HCT116 (cell line): ENCODE measurements around the gene ANXA10. TPM values are rescaled to one million over a fixed set of nuclear protein-coding genes. Genes with fewer than 3 reads are reported as not detected.

Experiments used
- total RNA-seq: library from RNA; stranded (reverse); gene quantifications from one replicate; pipeline ENCODE4 v1.2.1, GENCODE V29; 2021; ENCODE audit not compliant: unreplicated experiment

The ANXA10 gene
- total RNA-seq, 1 experiment from 2014 or later = 15.1 TPM

Other genes with a start within 250 kb of the ANXA10 start
- gene DDX60, start 226.2 kb downstream of the ANXA10 start, total RNA-seq = 6.5 TPM